Mesenchymal stem cell (in vitro differentiated cells and primary cell): ENCODE results near the gene HBP1.

ENCODE experiments used
- DNase-seq: peaks from one replicate; pipeline ENCODE4 v3.0.0-alpha.2; 2013
- H2AFZ ChIP-seq: one replicate; pipeline ENCODE4 v1.6.1; 2013; ENCODE audit warnings: low read depth, mild to moderate bottlenecking, control low read depth, inconsistent platforms, low read length, moderate library complexity
- H2AK5ac ChIP-seq: 2 replicates; pipeline ENCODE4 v1.6.1; 2013; ENCODE audit warnings: low read length, moderate library complexity, mild to moderate bottlenecking, inconsistent platforms; ENCODE audit not compliant: severe bottlenecking
- H2BK120ac ChIP-seq: one replicate; pipeline ENCODE4 v1.6.1; 2013; ENCODE audit warnings: low read depth, mild to moderate bottlenecking, inconsistent platforms, low read length, moderate library complexity
- H2BK12ac ChIP-seq, 2 experiments: one replicate each; pipeline ENCODE4 v1.6.1; 2013; ENCODE audit warnings: inconsistent platforms in 2 of 2, low read length in 2 of 2, mild to moderate bottlenecking in 2 of 2, moderate library complexity in 2 of 2, control low read depth in 1 of 2
- H2BK15ac ChIP-seq: one replicate; pipeline ENCODE4 v1.6.1; 2013; ENCODE audit warnings: mild to moderate bottlenecking, low read depth, inconsistent platforms; ENCODE audit not compliant: poor library complexity, severe bottlenecking
- H2BK5ac ChIP-seq: 2 replicates; pipeline ENCODE4 v1.6.1; 2013; ENCODE audit warnings: low read depth, mild to moderate bottlenecking, low read length, control low read depth, inconsistent platforms; ENCODE audit not compliant: poor library complexity, severe bottlenecking
- H3K14ac ChIP-seq, 2 experiments: one replicate each; pipeline ENCODE4 v1.6.1; 2013; ENCODE audit warnings: inconsistent platforms in 2 of 2, low read length in 2 of 2, control low read depth in 1 of 2, mild to moderate bottlenecking in 1 of 2, moderate library complexity in 1 of 2
- H3K18ac ChIP-seq, 2 experiments: one replicate each; pipeline ENCODE4 v1.6.1; 2013; ENCODE audit warnings: inconsistent platforms in 2 of 2, low read length in 2 of 2, control low read depth in 1 of 2, low read depth in 1 of 2, mild to moderate bottlenecking in 1 of 2
- H3K23ac ChIP-seq, 2 experiments: one replicate each; pipeline ENCODE4 v1.6.1; 2013; ENCODE audit warnings: inconsistent platforms in 2 of 2, low read length in 2 of 2, mild to moderate bottlenecking in 2 of 2, moderate library complexity in 2 of 2, control low read depth in 1 of 2
- H3K27ac ChIP-seq: 2 replicates; pipeline ENCODE4 v1.5.1; 2013; ENCODE audit warnings: mild to moderate bottlenecking, moderate library complexity, low read length, control low read depth, inconsistent platforms; ENCODE audit not compliant: poor library complexity, severe bottlenecking
- H3K27me3 ChIP-seq, 2 experiments: 2 replicates each; pipeline versions ENCODE4 v1.6.1 to v1.7.0; 2013; ENCODE audit warnings: low read length in 2 of 2, mild to moderate bottlenecking in 2 of 2, moderate library complexity in 2 of 2, control low read depth in 1 of 2, inconsistent platforms in 1 of 2; ENCODE audit not compliant: control insufficient read depth in 1 of 2, insufficient read depth in 1 of 2
- H3K36me3 ChIP-seq, 2 experiments: 2 replicates each; pipeline versions ENCODE4 v1.6.1 to v1.7.0; 2013; ENCODE audit warnings: low read length in 2 of 2, control low read depth in 1 of 2, inconsistent platforms in 1 of 2, low read depth in 1 of 2, mild to moderate bottlenecking in 1 of 2; ENCODE audit not compliant: insufficient read depth in 2 of 2, control insufficient read depth in 1 of 2
- H3K4ac ChIP-seq, 2 experiments: one replicate each; pipeline ENCODE4 v1.6.1; 2013; ENCODE audit warnings: inconsistent platforms in 2 of 2, low read length in 2 of 2, mild to moderate bottlenecking in 2 of 2, moderate library complexity in 2 of 2, control low read depth in 1 of 2, low read depth in 1 of 2
- H3K4me1 ChIP-seq: 2 replicates; pipeline ENCODE4 v1.6.1; 2013; ENCODE audit warnings: low read depth, low read length, control low read depth; ENCODE audit not compliant: control insufficient read depth, insufficient read depth
- H3K4me2 ChIP-seq: 2 replicates; pipeline ENCODE4 v1.6.1; 2013; ENCODE audit warnings: low read length, mild to moderate bottlenecking, inconsistent platforms; ENCODE audit not compliant: poor library complexity, severe bottlenecking
- H3K4me3 ChIP-seq, 2 experiments: 2 replicates each; pipeline versions ENCODE4 v1.5.1 to v1.7.0; 2013; ENCODE audit warnings: low read length in 2 of 2, mild to moderate bottlenecking in 2 of 2, control low read depth in 1 of 2, low read depth in 1 of 2; ENCODE audit not compliant: insufficient read depth in 1 of 2
- H3K79me1 ChIP-seq: replicated peaks from 2 replicates; pipeline ENCODE4 v1.6.1; 2013; ENCODE audit warnings: mild to moderate bottlenecking, control low read depth, low read length, inconsistent platforms; ENCODE audit not compliant: poor library complexity, severe bottlenecking
- H3K9ac ChIP-seq: 2 replicates; pipeline ENCODE4 v1.7.0; 2013; ENCODE audit warnings: mild to moderate bottlenecking, low read length, moderate library complexity
- H3K9me3 ChIP-seq: 2 replicates; pipeline ENCODE4 v1.7.0; 2013; ENCODE audit warnings: mild to moderate bottlenecking, low read length; ENCODE audit not compliant: control insufficient read depth
- H4K8ac ChIP-seq: one replicate; pipeline ENCODE4 v1.6.1; 2013; ENCODE audit warnings: inconsistent platforms, mild to moderate bottlenecking, low read length, moderate library complexity
- H4K91ac ChIP-seq: one replicate; pipeline ENCODE4 v1.6.1; 2013; ENCODE audit warnings: mild to moderate bottlenecking, low read length, inconsistent platforms
- WGBS: methylation state at CpG from one replicate; pipeline ENCODE4 v1.1.7; 2013; ENCODE audit warnings: mixed read lengths; 5-methylcytosine and 5-hydroxymethylcytosine counted together

HBP1 gene

DNA sequence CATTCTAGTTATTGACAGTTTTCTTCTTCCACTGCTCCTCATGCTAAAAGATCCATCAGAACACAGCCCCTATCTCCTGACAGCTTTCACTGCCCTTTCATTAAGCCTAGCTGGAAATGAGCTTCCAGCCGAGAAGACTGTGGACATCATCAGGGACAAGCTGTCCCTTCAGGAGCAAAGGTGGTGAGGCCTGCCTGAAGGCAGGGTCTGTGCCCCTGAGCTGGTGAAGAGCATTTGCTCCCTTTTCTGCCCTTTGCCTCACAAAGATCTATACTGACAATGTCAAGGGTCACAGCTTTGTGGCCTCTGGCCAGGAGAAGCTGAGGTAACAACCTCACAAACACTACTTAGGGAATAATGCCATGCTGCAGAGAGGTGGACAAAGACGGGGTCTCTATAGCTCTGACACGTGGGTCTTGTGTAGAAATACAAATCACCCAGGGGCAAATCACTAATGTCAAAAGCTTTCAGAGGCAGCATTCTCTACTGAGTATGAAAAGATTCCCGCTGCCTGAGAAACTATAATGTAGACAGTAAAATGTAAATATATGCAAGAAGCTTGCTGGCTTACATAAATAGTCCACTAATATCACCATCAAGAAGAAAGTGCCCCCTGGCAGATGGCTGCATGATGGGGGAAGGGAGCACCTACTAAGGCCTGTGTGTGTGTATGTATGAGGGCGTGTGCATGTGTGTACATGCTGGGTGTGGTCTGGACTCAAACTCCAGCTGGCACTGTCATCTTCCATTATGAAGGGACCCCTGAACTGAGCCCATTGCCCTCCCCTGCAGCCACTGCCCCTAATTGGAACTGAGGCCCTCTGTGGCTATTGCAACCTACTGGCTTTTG, 55.8 kb downstream of the HBP1 start:
- H3K36me3 ChIP-seq, result peaks cover 0 to 3% of the 10 kb centered on the region in 2 experiments
- no peak overlapping the region for H3K4me3 ChIP-seq
- H3K14ac ChIP-seq, result no peak overlapping the region
- no peaks in the 10 kb centered on the region for H3K4me1 ChIP-seq
- peaks cover 6% of the 10 kb centered on the region for H3K79me1 ChIP-seq
- no peaks in the 10 kb centered on the region for H3K9me3 ChIP-seq
- H3K4ac ChIP-seq, result no peak overlapping the region
- no peak overlapping the region for H2BK15ac ChIP-seq
- DNase-seq, result no peak
- no peak overlapping the region for H3K4me2 ChIP-seq
- 87% methylated on average over 4 of the region's 5 CpGs for WGBS
- peak overlapping the region in 1 of 2 experiments; percentile 54 for H3K23ac ChIP-seq
- H4K8ac ChIP-seq, result no peak overlapping the region
- H3K27me3 ChIP-seq, result no peaks in the 10 kb centered on the region
- H3K18ac ChIP-seq, result peak overlapping the region in 1 of 2 experiments; percentile 28
- no peak overlapping the region for H3K27ac ChIP-seq
- no peak overlapping the region for H4K91ac ChIP-seq
- H2BK120ac ChIP-seq, result no peak overlapping the region
- no peak overlapping the region for H2BK5ac ChIP-seq
- no peak overlapping the region for H2BK12ac ChIP-seq
- H2AK5ac ChIP-seq, result no peak overlapping the region
- no peak overlapping the region for H2AFZ ChIP-seq
- H3K9ac ChIP-seq, result no peak overlapping the region

- Histone ChIP-seq H2BK120ac (no peak overlapping the region), H3K4ac (no peak overlapping the region), H3K23ac (no peak overlapping the region), H2BK5ac (no peak overlapping the region), H3K9ac (no peak overlapping the region), H3K27ac (no peak overlapping the region), H4K8ac (no peak overlapping the region), H3K4me1 (peaks cover 3% of the 10 kb centered on the region), H3K4me2 (no peak overlapping the region), H3K79me1 (peaks cover 3% of the 10 kb centered on the region), H3K27me3 (no peaks in the 10 kb centered on the region), H2AFZ (no peak overlapping the region), H2AK5ac (no peak overlapping the region), H2BK12ac (no peak overlapping the region), H4K91ac (no peak overlapping the region), H3K9me3 (no peaks in the 10 kb centered on the region), H3K4me3 (no peak overlapping the region), H2BK15ac (no peak overlapping the region), H3K36me3 (peaks cover 0 to 3% of the 10 kb centered on the region in 2 experiments), H3K14ac (no peak overlapping the region), H3K18ac (no peak overlapping the region)
- 100% methylated on average over 1 of the region's 2 CpGs for WGBS
- no peak for DNase-seq
These were observed 59.5 kb downstream of the HBP1 start for GRCh38 chr7:107228291-107228690.

GRCh38 chr7:107230334-107230733, 61.5 kb downstream of the HBP1 start:
- Histone ChIP-seq H2AK5ac (no peak overlapping the region), H4K8ac (no peak overlapping the region), H3K9ac (no peak overlapping the region), H3K9me3 (no peaks in the 10 kb centered on the region), H3K36me3 (peaks cover 0 to 6% of the 10 kb centered on the region in 2 experiments), H4K91ac (no peak overlapping the region), H3K18ac (no peak overlapping the region), H2BK12ac (no peak overlapping the region), H2AFZ (no peak overlapping the region), H2BK120ac (no peak overlapping the region), H3K4me2 (no peak overlapping the region), H3K23ac (no peak overlapping the region), H3K27ac (no peak overlapping the region), H2BK5ac (no peak overlapping the region), H3K4ac (no peak overlapping the region), H3K27me3 (no peaks in the 10 kb centered on the region), H3K14ac (no peak overlapping the region), H3K4me3 (no peak overlapping the region), H3K79me1 (peaks cover 3% of the 10 kb centered on the region), H3K4me1 (peaks cover 3% of the 10 kb centered on the region), H2BK15ac (no peak overlapping the region)
- no CpG with 5 or more reads among the region's 3 CpGs for WGBS
- DNase-seq, result no peak

GRCh38 chr7:107232568-107233090, 63.8 kb downstream of the HBP1 start:
- H2BK12ac ChIP-seq, result no peak overlapping the region
- H2BK5ac ChIP-seq, result no peak overlapping the region
- no peak overlapping the region for H2AK5ac ChIP-seq
- H3K9me3 ChIP-seq, result no peaks in the 10 kb centered on the region
- no peak overlapping the region for H4K8ac ChIP-seq
- no peaks in the 10 kb centered on the region for H3K27me3 ChIP-seq
- peaks cover 3% of the 10 kb centered on the region for H3K4me1 ChIP-seq
- H3K79me1 ChIP-seq, result peaks cover 3% of the 10 kb centered on the region
- H3K14ac ChIP-seq, result no peak overlapping the region
- H3K9ac ChIP-seq, result no peak overlapping the region
- no peak overlapping the region for H2BK15ac ChIP-seq
- H2AFZ ChIP-seq, result no peak overlapping the region
- no peak overlapping the region for H2BK120ac ChIP-seq
- no peak overlapping the region for H3K23ac ChIP-seq
- DNase-seq, result peak; percentile 18
- no peak overlapping the region for H3K27ac ChIP-seq
- H3K18ac ChIP-seq, result no peak overlapping the region
- H4K91ac ChIP-seq, result no peak overlapping the region
- no peak overlapping the region for H3K4me2 ChIP-seq
- H3K36me3 ChIP-seq, result peaks cover 0 to 6% of the 10 kb centered on the region in 2 experiments
- no peak overlapping the region for H3K4ac ChIP-seq
- no peak overlapping the region for H3K4me3 ChIP-seq
- WGBS, result 89% methylated on average over 6 of the region's 7 CpGs
